GM20431 (cell line): ENCODE results near the gene CLEC18B.
"Not testable (repeated sequence)": the region's sequence is repeated elsewhere in the genome, so short reads cannot be mapped to it uniquely, and the experiment has no call there.

Source experiments
- in situ Hi-C: fragments of 300-500 bp; cut with MseI, MboI; formaldehyde crosslinking; loops from one replicate; pipeline ENCODE4 v1.15.0; 2020; ENCODE audit warnings: low sequenced_read_pairs; ENCODE audit not compliant: unreplicated experiment

The CLEC18B gene

GRCh38 chr16:74410057-74410957, 11.0 kb downstream of the CLEC18B start:
- in situ Hi-C loops, result not testable (repeated sequence)

GRCh38 chr16:74409185-74409981, 11.9 kb downstream of the CLEC18B start:
- in situ Hi-C loops, result not testable (repeated sequence)

- in situ Hi-C loops, result not testable (repeated sequence)
Measured at GRCh38 chr16:74407362-74407705, 13.9 kb downstream of the CLEC18B start.

DNA sequence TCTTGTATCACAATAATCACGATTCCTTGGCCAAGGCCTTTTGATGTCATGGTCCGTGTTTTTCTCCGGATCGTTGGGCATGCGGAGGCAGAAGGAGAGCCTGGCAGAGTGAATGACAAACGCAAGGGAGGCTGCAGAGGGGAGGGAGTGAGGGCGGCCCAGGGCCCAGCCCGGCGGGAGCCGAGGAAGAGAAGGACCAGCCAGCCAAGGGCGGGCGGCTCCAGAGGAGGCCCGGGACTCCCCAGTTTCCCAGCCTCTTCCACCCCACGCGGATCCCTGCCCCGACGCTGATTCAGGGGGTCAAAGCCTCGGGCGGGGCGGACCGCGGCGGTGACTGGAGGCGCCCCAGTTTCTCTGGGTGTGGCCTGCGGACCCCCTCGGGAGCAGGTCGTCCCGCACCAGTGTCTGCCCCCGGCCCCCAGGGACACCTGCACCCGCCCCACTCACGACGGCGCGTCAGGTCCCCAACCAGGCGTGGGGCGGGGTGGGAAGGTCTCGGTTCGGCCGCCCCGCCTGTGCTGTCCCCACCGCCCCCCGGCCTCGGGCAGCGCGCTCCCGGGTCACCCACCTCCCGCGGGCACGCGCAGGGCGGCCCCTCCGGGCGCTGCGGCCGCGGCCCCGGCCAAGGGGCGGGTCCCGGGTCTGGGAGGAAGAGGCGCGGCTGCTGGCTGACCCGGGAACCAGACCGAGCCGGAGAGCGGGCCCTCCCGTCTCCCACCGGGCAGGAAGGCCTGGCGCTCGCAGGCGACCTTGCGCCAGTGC, 14.5 kb downstream of the CLEC18B start:
- in situ Hi-C loops, result not testable (repeated sequence)

DNA sequence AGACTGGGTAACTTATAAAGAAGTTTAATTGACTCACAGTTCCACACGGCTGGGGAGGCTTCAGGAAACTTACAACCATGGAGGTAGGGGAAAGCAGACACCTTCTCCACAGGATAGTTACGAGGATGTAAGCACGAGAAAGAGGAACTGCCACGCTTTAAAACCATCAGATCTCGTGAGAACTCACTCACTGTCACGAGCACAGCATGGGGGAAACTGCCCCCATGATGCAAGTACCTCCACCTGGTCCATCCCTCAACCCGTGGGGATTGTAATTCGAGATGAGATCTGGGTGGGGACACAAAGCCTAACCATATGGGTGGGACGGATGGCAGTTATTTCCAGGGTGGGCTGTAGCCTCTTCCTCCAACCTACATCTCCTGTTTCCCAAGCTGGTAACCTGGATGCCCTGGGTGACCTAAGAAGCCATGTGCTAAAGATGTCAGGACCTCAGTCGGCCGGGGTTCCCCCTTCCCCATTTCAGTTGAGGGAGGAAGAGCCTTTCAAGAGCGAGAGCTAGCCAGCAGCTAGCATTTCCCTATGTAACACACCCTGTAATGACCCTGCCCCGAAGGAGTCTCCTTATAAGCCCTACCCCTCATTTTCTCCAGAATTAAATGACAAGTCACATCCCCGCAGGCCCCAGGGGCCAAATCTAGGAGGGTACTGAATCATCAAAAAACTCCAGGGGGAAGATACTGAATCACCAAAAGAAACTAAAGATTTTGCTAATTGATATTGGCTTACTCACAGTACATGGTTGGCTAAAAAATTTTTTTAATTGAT, 16.9 kb downstream of the CLEC18B start:
- in situ Hi-C loops, result not testable (repeated sequence)

DNA sequence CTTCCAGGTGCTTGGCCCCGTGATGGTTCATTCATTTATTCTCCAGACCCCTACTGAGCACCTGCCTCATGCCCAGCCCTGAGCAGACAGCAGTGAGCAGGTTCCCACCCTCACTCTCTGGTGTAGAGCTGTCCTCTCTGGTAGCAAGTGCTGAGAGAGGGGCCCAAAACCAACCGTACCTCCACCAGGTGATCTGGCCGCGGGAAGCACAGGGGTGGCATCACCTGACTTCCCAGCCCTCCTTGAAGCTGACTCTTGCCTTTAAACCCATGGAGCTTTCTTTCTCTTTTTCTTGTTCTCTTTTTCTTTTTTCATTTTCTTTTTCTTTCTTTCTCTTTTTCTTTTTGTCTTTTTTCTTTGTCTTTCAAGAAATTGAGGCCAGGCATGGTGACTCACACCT, 21.0 kb downstream of the CLEC18B start:
- in situ Hi-C loops, result not testable (repeated sequence)

DNA sequence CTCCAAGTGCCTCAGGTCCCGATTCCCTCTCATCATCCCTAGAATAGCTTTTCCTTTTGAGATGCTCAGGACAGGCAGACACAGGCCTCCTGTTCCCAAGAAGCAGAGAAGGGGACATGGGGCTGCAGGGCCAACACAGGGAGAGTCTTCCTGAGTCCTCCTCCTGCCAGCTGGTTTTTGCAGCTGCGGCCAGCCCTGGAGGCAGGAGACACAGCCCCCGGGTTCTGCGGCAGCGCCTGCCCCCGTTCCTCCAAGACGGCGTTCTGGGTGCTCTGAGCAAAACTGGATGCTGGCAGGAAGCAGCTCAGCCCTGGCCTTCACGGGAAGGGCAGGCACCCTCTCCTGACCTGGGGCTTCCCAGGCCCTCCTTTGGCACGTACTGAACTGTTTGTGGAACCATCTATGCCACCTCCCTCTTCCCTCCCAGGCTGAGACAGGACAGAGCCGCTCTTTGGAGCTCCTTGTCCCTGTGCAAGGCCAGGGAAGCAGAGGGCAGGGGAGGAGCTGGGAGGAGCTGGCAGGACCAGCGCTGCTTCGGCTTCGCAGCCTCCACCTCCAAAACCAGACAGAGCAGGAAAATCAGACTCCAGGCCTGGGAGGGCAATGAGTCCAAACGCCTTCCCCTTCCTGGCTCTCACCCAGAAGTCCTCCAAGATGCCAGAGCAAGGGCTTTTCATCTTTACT, 22.9 kb downstream of the CLEC18B start:
- in situ Hi-C loops, result not testable (repeated sequence)

DNA sequence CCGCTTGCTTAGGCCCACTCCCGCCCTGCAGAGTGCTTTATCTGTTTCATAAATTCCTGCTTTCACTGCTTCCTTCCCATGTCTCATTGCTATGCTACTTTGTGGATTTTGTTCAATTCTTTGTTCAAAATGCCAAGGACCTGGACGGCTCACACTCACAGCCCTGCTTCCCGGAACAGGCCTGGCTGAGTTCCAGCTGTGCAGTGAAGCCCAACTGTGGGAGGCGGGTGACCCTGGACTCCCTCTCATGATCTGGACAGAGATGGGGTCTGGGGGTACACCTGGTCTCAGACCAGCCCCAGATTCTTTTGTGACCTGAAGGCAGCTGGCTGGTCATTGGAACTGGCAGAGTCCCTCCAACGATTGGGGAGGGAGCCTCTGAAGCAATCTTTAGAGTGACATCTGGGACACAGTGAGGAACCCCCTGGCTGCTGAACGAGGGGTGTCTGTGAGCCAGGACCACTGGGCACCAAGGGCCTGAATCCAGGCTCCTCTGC, 24.7 kb downstream of the CLEC18B start:
- in situ Hi-C loops, result not testable (repeated sequence)

- in situ Hi-C loops, result not testable (repeated sequence)
Measured at GRCh38 chr16:74394604-74395003, 26.7 kb downstream of the CLEC18B start.

DNA sequence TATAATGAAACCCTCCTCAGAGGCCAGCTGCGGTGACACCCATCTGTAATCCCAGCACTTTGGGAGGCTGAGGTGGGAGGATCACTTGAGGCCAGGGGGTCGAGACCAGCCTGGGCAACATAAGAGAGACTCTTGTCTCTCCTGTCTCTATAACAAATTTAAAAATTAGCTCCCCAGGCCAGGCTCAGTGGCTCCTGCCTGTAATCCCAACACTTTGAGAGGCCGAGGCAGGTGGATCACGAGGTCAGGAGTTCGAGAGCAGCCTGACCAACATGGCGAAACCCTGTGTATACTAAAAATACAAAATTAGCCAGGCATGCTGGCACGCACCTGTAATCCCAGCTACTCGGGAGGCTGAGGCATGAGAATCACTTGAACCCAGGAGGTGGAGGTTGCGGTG, 27.1 kb downstream of the CLEC18B start:
- in situ Hi-C loops, result not testable (repeated sequence)

DNA sequence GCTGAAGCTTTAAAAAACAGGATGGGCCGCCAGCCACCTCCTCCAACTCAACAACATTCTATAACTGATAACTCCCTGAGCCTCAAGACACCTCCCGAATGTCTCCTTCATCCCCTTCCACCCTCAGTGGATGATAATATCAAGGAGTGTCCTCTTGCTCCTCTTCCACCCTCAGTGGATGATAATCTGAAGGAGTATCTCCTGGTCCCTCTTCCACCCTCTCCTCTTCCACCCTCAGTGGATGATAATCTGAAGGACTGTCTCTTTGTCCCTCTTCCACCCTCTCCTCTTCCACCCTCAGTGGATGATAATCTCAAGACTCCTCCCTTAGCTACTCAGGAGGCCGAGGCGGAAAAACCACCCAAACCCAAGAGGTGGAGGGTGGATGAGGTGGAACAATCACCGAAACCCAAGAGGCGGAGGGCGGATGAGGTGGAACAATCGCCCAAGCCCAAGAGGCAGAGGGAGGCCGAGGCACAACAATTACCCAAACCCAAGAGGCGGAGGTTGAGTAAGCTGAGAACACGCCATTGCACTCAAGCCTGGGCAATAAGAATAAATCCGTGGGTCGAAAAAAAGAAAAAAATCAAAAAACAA, 29.7 kb downstream of the CLEC18B start:
- in situ Hi-C loops, result not testable (repeated sequence)

DNA sequence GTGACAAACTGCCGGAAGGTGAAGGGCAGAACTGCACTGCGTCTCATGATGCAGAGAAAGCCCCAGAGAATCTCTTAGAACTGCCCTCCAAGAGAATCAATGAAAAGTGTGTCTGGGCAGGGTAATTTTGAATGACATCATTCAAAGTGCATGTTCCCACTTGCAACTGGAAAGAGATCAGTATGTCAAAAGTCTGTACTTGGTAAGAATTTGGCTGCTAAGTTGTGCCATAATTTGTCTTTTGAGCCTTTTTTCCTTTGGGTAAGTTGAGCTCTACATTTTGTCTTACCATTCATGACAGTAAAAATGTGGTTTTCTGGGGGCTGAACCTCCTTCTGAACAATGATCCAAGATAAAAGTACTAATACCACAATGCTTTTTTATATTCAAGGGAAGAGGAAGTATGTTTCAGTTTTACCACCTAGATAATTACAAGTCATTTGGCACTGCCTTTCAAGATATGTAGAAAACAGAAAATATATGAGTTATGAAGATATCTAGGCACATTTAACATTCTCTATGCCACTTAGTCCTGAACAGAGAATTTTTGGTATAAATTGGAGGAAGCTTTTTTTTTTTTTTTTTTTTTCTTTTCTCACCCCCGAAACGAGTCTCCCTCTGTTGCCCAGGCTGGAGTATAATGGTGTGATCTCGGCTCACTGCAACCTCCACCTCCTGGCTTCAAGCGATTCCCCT, 38.8 kb downstream of the CLEC18B start:
- in situ Hi-C loops, result not testable (repeated sequence)

GRCh38 chr16:74373847-74374184, 47.5 kb downstream of the CLEC18B start:
- in situ Hi-C loops, result not testable (repeated sequence)

GRCh38 chr16:74372953-74373846, 48.1 kb downstream of the CLEC18B start:
- in situ Hi-C loops, result no loop called here

DNA sequence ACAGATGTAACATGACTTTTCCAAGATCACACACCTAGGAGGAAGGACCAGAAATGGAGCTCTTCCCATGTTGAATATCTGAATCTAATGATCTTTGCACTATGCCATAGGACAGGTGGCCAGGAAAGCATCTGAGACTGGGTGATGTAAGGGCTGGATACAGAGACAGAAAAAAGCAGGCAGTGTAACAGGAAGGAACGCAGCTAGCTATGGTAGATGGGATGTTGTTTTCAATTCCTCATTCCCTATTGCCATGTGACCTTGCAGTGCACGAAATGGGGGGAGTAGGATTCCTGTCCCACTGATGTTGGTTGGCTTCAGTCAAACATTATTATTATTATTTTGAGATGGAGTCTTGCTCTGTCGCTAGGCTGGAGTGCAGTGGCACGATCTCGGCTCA, 48.9 kb downstream of the CLEC18B start:
- in situ Hi-C loops, result no loop called here

GRCh38 chr16:74370338-74371135, 50.7 kb downstream of the CLEC18B start:
- in situ Hi-C loops, result not testable (repeated sequence)
